GM12892 (cell line): Measurements from ENCODE around the gene CHTF18.

Experiments used
- POLR2A ChIP-seq: IDR thresholded peaks from 2 replicates; pipeline ENCODE4 v1.6.1; 2011; ENCODE audit warnings: low read depth, low read length, control low read depth
- POLR2AphosphoS5 ChIP-seq: IDR thresholded peaks from 2 replicates; pipeline ENCODE4 v1.6.1; 2011; ENCODE audit warnings: low read depth, low read length, control low read depth
- TAF1 ChIP-seq: IDR thresholded peaks from 2 replicates; pipeline ENCODE4 v1.6.1; 2011; ENCODE audit warnings: low read depth, mild to moderate bottlenecking, control low read depth, low read length, borderline replicate concordance

DNA sequence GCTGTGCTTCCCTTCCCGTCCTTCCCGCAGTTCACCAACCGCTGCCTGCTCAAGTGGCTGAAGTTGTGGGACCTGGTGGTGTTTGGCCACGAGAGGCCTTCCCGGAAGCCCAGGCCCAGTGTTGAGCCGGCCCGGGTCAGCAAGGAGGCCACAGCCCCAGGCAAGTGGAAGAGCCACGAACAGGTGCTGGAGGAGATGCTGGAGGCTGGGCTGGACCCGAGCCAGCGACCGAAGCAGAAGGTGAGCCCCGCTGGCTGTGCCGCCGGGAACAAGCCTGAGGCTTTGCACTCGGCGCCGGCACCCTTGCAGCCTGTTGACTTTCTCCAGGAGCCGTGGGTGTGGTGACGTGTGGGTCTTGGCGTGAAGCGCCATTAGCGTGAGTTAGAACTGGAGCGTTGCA, 2.7 kb downstream of the CHTF18 start:
- no peak for TF ChIP-seq POLR2A
- no peak for TF ChIP-seq POLR2AphosphoS5
- TF ChIP-seq TAF1: no peak
